SIG-M5 (cell line): ENCODE measurements around the gene NPFFR1.
"Not testable (repeated sequence)": the region's sequence is repeated elsewhere in the genome, so short reads cannot be mapped to it uniquely, and the experiment has no call there.

Experiments used
- DNase-seq: peaks from one replicate; lab custom pipeline; 2025; lab: John Stamatoyannopoulos, UW

Gene NPFFR1

DNA sequence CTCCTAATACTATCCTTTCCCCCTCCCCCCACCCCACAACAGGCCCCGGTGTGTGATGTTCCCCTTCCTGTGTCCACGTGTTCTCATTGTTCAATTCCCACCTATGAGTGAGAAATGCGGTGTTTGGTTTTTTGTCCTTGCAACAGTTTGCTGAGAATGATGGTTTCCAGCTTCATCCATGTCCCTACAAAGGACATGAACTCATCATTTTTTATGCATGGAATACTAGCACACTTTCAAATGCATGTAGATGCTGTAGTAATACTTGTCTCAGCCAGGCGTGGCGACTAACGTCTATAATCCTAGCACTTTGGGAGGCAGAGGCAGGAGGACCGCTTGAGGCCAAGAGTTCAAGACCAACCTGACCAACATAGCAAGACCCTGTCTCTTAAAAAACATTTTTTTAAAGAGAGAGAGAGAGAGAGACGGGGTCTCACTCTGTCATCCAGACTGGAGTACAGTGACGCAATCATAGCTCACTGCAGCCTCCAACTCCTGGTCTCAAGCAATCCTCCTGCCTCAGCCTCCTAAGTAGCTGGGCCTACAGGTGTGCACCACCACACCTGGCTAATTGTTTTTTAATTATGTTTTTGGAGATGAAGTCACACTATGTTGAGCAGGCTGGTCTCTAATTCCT lies 60.9 kb downstream of the NPFFR1 start:
- DNase-seq, result not testable (repeated sequence)

DNA sequence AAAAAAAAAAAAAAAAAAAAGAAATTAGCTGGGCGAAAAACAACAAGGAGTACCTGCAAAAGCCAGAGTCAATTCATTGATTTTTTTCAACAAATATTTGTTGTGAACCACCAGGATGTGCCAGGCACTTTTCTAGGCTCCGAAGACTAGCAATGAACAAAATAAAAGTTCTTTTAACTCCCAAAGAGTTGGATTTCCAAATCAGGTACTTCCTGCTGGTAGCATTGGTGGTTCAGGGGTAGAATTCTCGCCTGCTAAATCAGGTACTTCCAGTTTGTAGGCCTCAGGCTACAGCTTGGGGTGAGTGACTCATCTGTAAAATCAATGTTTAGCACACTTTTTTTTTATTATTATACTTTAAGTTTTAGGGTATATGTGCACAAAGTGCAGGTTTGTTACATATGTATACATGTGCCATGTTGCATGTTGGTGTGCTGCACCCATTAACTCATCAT lies 61.4 kb downstream of the NPFFR1 start:
- DNase-seq, result no peak

DNA sequence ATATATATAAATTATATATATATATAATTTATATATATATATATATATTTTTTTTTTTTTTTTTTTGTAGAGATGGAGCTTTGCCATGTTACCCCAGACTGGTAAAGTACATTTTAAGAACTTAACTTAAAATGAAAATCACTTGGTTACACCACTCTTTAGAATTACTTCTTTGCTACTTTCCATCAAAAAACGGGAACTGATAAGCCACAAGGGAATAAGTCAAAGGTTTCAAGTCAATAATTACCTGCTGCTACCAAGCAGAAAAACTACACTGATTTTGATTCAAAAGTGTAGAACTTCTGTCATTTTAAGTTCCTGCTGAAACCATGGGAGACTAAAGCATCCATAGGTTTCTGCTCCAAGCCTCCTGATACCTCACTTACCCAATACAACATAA lies 62.8 kb downstream of the NPFFR1 start:
- DNase-seq, result no peak

DNA sequence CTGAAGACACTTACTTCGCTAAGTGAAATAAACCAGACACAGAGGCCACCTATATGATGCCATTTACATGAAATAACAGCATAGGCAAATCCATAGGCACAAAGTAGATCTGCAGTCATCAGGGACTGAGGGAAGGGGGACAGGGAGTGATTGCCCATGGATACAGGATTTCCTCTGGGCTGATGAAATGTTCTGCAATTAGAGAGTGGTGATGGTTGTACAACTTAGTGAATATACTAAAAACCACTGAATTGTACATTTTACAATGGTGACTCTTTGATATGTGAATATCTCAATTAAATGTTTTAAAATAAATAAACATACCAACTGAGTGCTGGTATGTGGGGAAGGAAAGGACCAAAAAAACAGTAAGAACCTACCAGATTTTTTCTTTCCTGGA lies 70.9 kb downstream of the NPFFR1 start:
- no peak for DNase-seq

DNA sequence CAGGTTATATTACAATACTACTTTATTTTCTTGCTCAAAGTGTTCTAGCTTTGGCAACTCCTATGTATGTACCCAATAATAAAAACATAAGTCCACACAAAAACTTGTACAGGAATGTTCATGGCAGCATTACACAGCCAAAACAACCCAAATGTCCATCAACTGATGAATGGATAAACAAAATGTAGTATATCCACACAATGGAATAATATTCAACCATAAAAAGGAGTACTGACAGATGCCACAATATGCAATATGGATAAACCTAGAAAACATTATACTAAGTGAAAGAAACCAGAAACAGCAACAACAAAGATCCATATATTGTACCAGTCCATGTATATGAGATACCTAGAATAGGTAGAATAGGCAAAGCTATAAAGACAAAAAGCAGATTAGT lies 71.5 kb downstream of the NPFFR1 start:
- DNase-seq, result no peak

DNA sequence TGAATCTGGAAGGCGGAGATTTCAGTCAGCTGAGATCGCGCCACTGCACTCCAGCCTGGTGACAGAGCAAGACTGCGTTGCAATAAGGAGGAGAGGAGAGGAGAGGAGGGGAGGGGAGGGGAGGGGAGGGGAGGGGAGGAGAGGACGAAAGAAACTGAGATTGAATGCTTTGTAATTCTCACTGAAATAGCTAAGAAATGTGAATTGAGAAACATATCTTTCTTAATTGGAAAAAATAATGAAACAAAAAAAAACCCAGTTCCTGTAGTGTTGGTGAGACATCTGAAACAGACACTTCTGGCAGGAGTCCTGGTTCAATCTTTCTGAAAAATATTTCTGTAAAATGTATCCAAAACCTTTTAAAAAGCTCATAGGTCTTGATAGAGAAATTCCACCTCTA lies 77.0 kb downstream of the NPFFR1 start:
- DNase-seq, result no peak

DNA sequence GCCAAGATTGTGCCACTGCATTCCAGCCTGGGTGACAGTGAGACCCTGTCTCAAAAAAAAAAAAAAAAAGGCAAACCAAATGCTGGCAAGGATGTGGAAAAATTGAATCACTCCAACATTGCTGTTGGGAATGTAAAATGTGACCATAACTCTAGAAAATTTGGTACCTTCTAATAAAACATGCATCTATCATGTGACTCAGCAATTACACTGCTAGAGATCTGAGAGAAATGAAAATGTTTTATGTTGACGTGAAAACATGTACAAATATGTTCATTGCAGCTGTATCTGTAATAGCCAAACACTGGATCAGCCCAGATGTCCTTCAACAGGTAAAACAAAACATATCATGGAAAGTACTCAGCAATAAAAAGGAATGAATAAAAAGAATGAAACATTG lies 82.7 kb downstream of the NPFFR1 start:
- no peak for DNase-seq

DNA sequence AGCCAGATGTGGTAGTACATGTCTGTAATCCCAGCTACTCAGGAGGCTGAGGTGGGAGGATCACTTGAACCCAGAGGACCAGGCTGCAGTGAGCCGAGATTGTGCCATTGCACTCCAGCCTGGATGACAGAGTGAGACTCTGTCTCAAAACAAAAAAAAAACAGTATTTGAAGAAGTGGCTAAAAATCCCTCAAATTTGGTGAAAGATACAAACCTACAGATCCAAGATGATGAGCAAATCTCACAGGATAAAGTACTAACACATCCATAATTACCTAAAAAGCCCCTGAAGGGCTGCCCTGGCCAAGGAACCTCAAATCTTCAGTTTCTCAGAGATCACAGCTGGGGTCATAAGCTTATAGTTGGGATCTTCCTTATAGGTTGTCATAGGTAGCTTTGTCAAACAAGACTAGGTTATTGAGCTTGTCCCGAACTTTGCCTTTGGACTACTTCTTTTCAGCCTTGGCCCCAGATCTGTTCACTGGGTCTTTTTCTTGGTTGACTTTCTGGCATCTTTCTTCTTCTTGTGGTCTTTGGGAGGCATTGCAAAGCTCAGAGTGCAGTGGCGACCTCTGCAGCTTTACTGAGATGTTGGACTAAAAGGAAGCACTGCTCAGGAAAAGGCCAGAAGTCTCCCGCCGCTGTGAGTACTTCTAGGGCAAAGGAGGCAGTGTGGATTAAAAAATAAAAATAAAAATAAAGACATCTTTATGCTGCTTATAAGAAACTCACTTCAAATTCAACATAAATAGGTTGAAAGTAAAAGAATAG lies 84.9 kb downstream of the NPFFR1 start:
- DNase-seq, result no peak
